ENCODE results near the gene RAB3B.

DNA sequence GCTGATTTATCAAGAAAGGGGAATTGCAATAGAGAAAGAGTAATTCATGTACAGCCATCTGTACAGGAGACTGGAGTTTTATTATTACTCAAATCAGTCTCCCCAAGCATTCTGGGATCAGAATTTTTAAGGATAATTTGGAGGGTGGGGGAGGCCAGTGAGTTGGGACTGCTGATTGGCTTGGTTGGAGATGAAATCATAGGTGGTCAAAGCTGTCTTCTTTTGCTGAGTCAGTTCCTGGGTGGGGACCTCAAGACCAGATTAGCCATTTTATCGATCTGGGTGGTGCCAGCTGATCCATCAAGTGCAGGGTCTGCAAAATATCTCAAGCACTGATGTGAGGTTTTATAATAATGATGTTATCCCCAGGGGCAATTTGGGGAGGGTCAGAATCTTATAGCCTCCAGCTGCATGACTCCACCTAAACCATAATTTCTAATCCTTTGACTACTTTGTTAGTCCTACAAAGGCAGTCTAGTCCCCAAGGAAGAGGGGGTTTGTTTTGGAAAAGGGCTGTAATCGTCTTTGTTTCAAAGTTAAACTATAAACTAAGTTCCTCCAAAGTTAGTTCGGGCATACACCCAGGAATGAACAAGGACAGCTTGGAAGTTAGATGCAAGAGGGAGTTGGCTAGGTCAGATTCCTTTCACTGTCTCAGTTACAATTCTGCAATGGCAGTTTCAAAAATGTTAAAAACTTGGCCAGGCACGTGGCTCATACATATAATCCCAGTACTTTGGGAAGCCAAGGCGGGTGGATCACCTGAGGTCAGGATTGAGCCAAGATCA lies 16.9 kb upstream of the RAB3B start:
- TF ChIP-seq EZH2 (IDR thresholded peaks at IDR 0.05; ENCODE audit: borderline replicate concordance, low read length): no peak
- TF ChIP-seq, protein P1, sequence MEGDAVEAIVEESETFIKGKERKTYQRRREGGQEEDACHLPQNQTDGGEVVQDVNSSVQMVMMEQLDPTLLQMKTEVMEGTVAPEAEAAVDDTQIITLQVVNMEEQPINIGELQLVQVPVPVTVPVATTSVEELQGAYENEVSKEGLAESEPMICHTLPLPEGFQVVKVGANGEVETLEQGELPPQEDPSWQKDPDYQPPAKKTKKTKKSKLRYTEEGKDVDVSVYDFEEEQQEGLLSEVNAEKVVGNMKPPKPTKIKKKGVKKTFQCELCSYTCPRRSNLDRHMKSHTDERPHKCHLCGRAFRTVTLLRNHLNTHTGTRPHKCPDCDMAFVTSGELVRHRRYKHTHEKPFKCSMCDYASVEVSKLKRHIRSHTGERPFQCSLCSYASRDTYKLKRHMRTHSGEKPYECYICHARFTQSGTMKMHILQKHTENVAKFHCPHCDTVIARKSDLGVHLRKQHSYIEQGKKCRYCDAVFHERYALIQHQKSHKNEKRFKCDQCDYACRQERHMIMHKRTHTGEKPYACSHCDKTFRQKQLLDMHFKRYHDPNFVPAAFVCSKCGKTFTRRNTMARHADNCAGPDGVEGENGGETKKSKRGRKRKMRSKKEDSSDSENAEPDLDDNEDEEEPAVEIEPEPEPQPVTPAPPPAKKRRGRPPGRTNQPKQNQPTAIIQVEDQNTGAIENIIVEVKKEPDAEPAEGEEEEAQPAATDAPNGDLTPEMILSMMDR (IDR thresholded peaks at IDR 0.05; ENCODE audit: low read length): no peak
